Measurements from ENCODE around the gene INTS3.

GRCh38 chr1:153698020-153698922, 29.6 kb upstream of the INTS3 start:
- TF ChIP-seq, protein P1, sequence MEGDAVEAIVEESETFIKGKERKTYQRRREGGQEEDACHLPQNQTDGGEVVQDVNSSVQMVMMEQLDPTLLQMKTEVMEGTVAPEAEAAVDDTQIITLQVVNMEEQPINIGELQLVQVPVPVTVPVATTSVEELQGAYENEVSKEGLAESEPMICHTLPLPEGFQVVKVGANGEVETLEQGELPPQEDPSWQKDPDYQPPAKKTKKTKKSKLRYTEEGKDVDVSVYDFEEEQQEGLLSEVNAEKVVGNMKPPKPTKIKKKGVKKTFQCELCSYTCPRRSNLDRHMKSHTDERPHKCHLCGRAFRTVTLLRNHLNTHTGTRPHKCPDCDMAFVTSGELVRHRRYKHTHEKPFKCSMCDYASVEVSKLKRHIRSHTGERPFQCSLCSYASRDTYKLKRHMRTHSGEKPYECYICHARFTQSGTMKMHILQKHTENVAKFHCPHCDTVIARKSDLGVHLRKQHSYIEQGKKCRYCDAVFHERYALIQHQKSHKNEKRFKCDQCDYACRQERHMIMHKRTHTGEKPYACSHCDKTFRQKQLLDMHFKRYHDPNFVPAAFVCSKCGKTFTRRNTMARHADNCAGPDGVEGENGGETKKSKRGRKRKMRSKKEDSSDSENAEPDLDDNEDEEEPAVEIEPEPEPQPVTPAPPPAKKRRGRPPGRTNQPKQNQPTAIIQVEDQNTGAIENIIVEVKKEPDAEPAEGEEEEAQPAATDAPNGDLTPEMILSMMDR (IDR thresholded peaks at IDR 0.05): no peak
- TF ChIP-seq ZFX (IDR thresholded peaks at IDR 0.05; ENCODE audit: borderline replicate concordance): no peak

All from 22Rv1 (cell line).